K562 (cell line): ENCODE data around the gene COL16A1.

Experiments used
- CTCF ChIP-seq, 3 experiments: IDR thresholded peaks in 2 of 3; conservative IDR thresholded peaks in 1 of 3; 2 replicates each; pipeline ENCODE4 v1.5.1; 2011 to 2012; ENCODE audit warnings: low read length in 3 of 3, mild to moderate bottlenecking in 3 of 3, control low read depth in 2 of 3, improper control_type of control experiment in 1 of 3, inconsistent platforms in 1 of 3, low read depth in 1 of 3, mixed read lengths in 1 of 3, moderate library complexity in 1 of 3; ENCODE audit not compliant: insufficient read depth in 2 of 3
- FIP1L1 ChIP-seq: fragments of 200-400 bp; formaldehyde crosslinking; IDR thresholded peaks from 2 replicates; pipeline ENCODE4 v1.6.1; 2018; ENCODE audit warnings: mild to moderate bottlenecking, low read depth, low read length; ENCODE audit not compliant: poor library complexity, severe bottlenecking
- TAF7 ChIP-seq: fragments of 450-650 bp; IDR thresholded peaks from 2 replicates; pipeline ENCODE4 v1.6.1; 2016; ENCODE audit warnings: missing genetic modification characterization, missing compliant biosample characterization
- ZNF24 ChIP-seq: fragments of 450-650 bp; IDR thresholded peaks from 2 replicates; pipeline ENCODE4 v1.6.1; 2016
- ZNF274 ChIP-seq: IDR thresholded peaks from 2 replicates; pipeline ENCODE4 v1.6.1; 2011; ENCODE audit warnings: low read depth, mild to moderate bottlenecking, low read length, moderate library complexity, borderline replicate concordance
- TF ChIP-seq, protein P1 (sequence below): sonication (generic); formaldehyde crosslinking; IDR thresholded peaks from 2 replicates; pipeline ENCODE4 v1.9.0; 2022; ENCODE audit warnings: mild to moderate bottlenecking, missing genetic modification reagents

GRCh38 chr1:31669433-31669785 lies 34.4 kb downstream of the COL16A1 start:
- no peak for TF ChIP-seq ZNF274
- TF ChIP-seq, protein P1, sequence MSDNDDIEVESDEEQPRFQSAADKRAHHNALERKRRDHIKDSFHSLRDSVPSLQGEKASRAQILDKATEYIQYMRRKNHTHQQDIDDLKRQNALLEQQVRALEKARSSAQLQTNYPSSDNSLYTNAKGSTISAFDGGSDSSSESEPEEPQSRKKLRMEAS (CRISPR knock-in tag): no peak
- no peak for TF ChIP-seq CTCF (IDR thresholded peaks at IDR 0.05 in 2 of 3, conservative IDR thresholded peaks at IDR 0.05 in 1 of 3; ENCODE audit: insufficient read depth in 2 of 3, low read depth in 1 of 3, low read length in 3 of 3)
- TF ChIP-seq TAF7 (tag): no peak
- TF ChIP-seq FIP1L1: no peak
- TF ChIP-seq ZNF24: no peak
